Type B pancreatic cell (in vitro differentiated cells): Measurements from ENCODE around the gene STK4. TPM values are rescaled to one million over a fixed set of nuclear protein-coding genes. Genes with fewer than 3 reads are reported as not detected.
"Not testable (repeated sequence)": the region's sequence is repeated elsewhere in the genome, so short reads cannot be mapped to it uniquely, and the experiment has no call there.

Source experiments
- DNase-seq: peaks from one replicate; pipeline ENCODE4 v3.0.0; 2021; ENCODE audit warnings: mixed read lengths; ENCODE audit not compliant: unreplicated experiment; ENCODE audit errors: extremely low spot score
- H3K27ac Mint-ChIP-seq: 2 replicates; pipeline ENCODE4 v1.8.0; 2021; ENCODE audit warnings: mild to moderate bottlenecking, mixed read lengths
- H3K27me3 Mint-ChIP-seq: 2 replicates; pipeline ENCODE4 v1.8.0; 2021; ENCODE audit warnings: mixed read lengths
- H3K36me3 Mint-ChIP-seq: 2 replicates; pipeline ENCODE4 v1.8.0; 2021; ENCODE audit warnings: mixed read lengths
- H3K4me1 Mint-ChIP-seq: one replicate; pipeline ENCODE4 v1.8.0; 2021; ENCODE audit warnings: mixed read lengths; ENCODE audit not compliant: unreplicated experiment
- H3K4me3 Mint-ChIP-seq: 2 replicates; pipeline ENCODE4 v1.8.0; 2021; ENCODE audit warnings: mild to moderate bottlenecking, mixed read lengths
- H3K9me3 Mint-ChIP-seq: 2 replicates; pipeline ENCODE4 v1.8.0; 2021; ENCODE audit warnings: mixed read lengths
- total RNA-seq: library from RNA; stranded (reverse); gene quantifications from 2 replicates; pipeline ENCODE4 v1.2.1, GENCODE V29; 2021; ENCODE audit warnings: low replicate concordance
- TF ChIP-seq, protein P1 (sequence below): fragments of 200-600 bp; sonication (generic); conservative IDR thresholded peaks from 2 replicates; pipeline ENCODE4 v1.5.0; 2021; ENCODE audit warnings: antibody characterized with exemption, mild to moderate bottlenecking

Gene STK4
- total RNA-seq, 1 donor from 2014 or later = 32.6 TPM

- Mint-ChIP-seq H3K27ac (no peak overlapping the region), H3K4me1 (peaks cover 27% of the 10 kb centered on the region), H3K4me3 (no peak overlapping the region), H3K9me3 (no peaks in the 10 kb centered on the region), H3K27me3 (no peaks in the 10 kb centered on the region), H3K36me3 (peaks cover 9% of the 10 kb centered on the region)
- DNase-seq = no peak
- TF ChIP-seq, protein P1, sequence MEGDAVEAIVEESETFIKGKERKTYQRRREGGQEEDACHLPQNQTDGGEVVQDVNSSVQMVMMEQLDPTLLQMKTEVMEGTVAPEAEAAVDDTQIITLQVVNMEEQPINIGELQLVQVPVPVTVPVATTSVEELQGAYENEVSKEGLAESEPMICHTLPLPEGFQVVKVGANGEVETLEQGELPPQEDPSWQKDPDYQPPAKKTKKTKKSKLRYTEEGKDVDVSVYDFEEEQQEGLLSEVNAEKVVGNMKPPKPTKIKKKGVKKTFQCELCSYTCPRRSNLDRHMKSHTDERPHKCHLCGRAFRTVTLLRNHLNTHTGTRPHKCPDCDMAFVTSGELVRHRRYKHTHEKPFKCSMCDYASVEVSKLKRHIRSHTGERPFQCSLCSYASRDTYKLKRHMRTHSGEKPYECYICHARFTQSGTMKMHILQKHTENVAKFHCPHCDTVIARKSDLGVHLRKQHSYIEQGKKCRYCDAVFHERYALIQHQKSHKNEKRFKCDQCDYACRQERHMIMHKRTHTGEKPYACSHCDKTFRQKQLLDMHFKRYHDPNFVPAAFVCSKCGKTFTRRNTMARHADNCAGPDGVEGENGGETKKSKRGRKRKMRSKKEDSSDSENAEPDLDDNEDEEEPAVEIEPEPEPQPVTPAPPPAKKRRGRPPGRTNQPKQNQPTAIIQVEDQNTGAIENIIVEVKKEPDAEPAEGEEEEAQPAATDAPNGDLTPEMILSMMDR = no peak
Measured at GRCh38 chr20:45020236-45020886, 54.0 kb downstream of the STK4 start.

DNA sequence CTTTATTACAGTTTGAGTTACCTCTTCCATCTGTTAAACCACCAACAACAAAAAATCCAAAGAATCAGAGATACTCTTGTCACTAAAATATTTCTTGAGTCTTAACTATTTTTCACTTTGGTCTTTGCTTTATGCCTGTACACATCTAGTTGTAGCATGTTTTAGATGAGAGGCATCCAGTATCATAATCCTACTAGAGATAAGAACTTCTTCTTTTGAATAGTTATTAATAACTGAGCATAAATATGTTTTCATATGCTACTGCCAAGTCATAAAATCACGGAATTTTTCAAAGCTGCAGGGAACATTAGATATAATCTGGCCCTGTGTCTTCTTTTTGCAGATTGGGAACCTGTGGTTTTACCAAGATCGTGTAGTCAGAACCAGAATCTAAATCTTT is 55.3 kb downstream of the STK4 start:
- DNase-seq = no peak
- H3K4me3 Mint-ChIP-seq = no peak overlapping the region
- H3K27ac Mint-ChIP-seq = no peak overlapping the region
- peaks cover 16% of the 10 kb centered on the region for H3K4me1 Mint-ChIP-seq
- H3K9me3 Mint-ChIP-seq = no peaks in the 10 kb centered on the region
- TF ChIP-seq, protein P1 = no peak
- peaks cover 16% of the 10 kb centered on the region for H3K36me3 Mint-ChIP-seq
- H3K27me3 Mint-ChIP-seq = no peaks in the 10 kb centered on the region

DNA sequence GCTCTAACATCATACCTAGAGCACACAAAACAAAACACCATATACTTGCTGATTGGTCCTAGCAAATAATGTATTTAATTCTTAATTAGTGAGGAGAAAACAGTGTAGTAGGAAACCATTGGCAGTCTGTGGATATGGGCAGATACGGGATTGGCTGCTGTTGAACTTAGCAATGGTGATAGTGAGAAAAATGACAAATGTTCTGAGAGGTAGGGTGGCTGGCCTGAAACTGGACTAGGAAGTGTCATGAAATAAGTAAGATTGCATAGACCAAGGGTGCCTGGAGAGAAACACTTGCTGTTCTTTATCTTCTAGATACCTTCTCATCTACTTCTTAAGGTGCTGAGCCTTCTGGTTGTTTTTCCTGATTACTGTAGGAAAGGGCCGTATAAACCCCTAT is 56.8 kb downstream of the STK4 start:
- Mint-ChIP-seq H3K36me3 (peaks cover 17% of the 10 kb centered on the region), H3K4me1 (peaks cover 11% of the 10 kb centered on the region)
- not testable (repeated sequence) for H3K9me3 Mint-ChIP-seq, H3K27ac Mint-ChIP-seq, DNase-seq, H3K27me3 Mint-ChIP-seq, H3K4me3 Mint-ChIP-seq

DNA sequence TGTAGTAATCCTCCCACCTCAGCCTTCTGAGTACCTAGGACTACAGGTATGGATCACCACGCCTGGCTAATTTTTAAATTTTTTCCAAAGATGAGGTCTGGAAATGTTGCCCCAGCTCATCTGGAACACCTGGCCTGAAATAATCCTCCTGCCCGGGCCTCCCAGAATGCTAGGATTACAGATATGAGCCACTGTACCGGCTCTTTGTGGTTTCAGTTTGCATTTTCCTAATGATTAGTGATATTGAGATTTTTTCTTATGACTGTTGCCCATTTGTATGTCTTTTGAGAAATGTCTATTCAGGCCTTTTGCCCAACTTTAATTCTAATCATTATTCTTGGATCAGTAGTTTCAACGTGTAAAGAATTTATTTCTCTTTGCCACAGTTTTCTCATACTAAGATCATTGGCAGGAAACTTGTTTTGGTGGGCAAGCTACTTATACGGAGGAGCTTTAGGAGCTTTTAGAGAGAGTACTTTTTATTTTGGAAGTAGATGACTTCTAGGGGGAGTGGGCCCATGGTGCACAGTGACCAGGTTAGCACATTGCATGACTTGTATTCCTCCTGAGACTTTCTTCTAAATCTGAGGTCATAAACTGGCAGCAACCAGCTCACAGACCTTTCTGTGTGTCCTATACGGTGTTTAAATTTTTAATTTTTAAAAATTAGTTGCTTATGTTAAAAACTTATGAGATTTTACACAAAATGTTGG is 62.3 kb downstream of the STK4 start:
- TF ChIP-seq, protein P1 = no peak
- Mint-ChIP-seq H3K9me3 (no peaks in the 10 kb centered on the region), H3K27ac (no peak overlapping the region), H3K4me3 (no peak overlapping the region), H3K27me3 (no peaks in the 10 kb centered on the region), H3K36me3 (peaks cover 22% of the 10 kb centered on the region), H3K4me1 (no peaks in the 10 kb centered on the region)
- no peak for DNase-seq

GRCh38 chr20:45029884-45030283 is 63.6 kb downstream of the STK4 start:
- peaks cover 22% of the 10 kb centered on the region for H3K36me3 Mint-ChIP-seq
- no peak for DNase-seq
- H3K27me3 Mint-ChIP-seq = no peaks in the 10 kb centered on the region
- H3K27ac Mint-ChIP-seq = no peak overlapping the region
- H3K4me3 Mint-ChIP-seq = no peak overlapping the region
- TF ChIP-seq, protein P1 = no peak
- no peaks in the 10 kb centered on the region for H3K9me3 Mint-ChIP-seq
- no peaks in the 10 kb centered on the region for H3K4me1 Mint-ChIP-seq

- peaks cover 8% of the 10 kb centered on the region for H3K4me1 Mint-ChIP-seq
- H3K9me3 Mint-ChIP-seq = no peaks in the 10 kb centered on the region
- no peak for DNase-seq
- no peaks in the 10 kb centered on the region for H3K27me3 Mint-ChIP-seq
- TF ChIP-seq, protein P1 = no peak
- H3K4me3 Mint-ChIP-seq = no peak overlapping the region
- no peak overlapping the region for H3K27ac Mint-ChIP-seq
- peaks cover 17% of the 10 kb centered on the region for H3K36me3 Mint-ChIP-seq
Measured at GRCh38 chr20:45032276-45032675, 66.0 kb downstream of the STK4 start.
